K562 (cell line): ENCODE data around the gene AFAP1. TPM values are rescaled to one million over a fixed set of nuclear protein-coding genes. Genes with fewer than 3 reads are reported as not detected.

Experiments used
- ATAC-seq: fragments of 200-7000 bp; cut with Tn5 transposase; 3 replicates; pipeline ENCODE4 v1.9.1; 2020; ENCODE audit warnings: moderate library complexity
- BruUV-seq: library from RNA; stranded (reverse); fragments of 400-500 nt; replicated peaks from 2 replicates; lab custom pipeline; 2021; lab: Mats Ljungman, UMichigan
- CTCF ChIA-PET: fragments of 300-600 bp; formaldehyde crosslinking; extraction: SDS; loops from one replicate; lab custom pipeline; 2021; ENCODE audit warnings: low intra/inter-chr PET ratio; lab: Yijun Ruan, JAX
- POLR2A ChIA-PET: fragments of 300-600, 350-650 bp; sonication (Branson Sonifier 250); formaldehyde crosslinking; extraction: SDS; loops from one replicate; lab custom pipeline; 2021; ENCODE audit warnings: antibody characterized with exemption, inconsistent platforms; lab: Yijun Ruan, JAX
- DNase-seq, 4 experiments: peaks; one replicate each; pipeline versions ENCODE4 v3.0.0 to v3.0.0-alpha.2; 2011 to 2018; ENCODE audit warnings: low spot score in 3 of 4, mixed read lengths in 3 of 4; ENCODE audit errors: extremely low read depth in 1 of 4
- FAIRE-seq: peaks from 2 replicates; lab custom pipeline; 2011; peaks lifted over from hg19 to GRCh38; lab: Jason Lieb, UNC
- H2AFZ ChIP-seq: 2 replicates; pipeline ENCODE4 v1.6.0; 2011; ENCODE audit warnings: low read depth, low read length, control low read depth, inconsistent platforms
- H3K27ac ChIP-seq: fragments of 200-600 bp; 3 replicates; pipeline ENCODE4 v1.8.0; 2011; ENCODE audit warnings: low read depth, mild to moderate bottlenecking, control low read depth, inconsistent platforms, low read length, moderate library complexity, mixed read lengths; ENCODE audit errors: extremely low read depth
- H3K27me3 ChIP-seq, 2 experiments: fragments of 300-600 bp in 1 of 2; 2 replicates in 1 of 2; 3 replicates in 1 of 2; pipeline versions ENCODE4 v1.6.0 to v1.8.0; 2011; ENCODE audit warnings: inconsistent platforms in 2 of 2, low read length in 2 of 2, mild to moderate bottlenecking in 1 of 2, mixed read lengths in 1 of 2, moderate library complexity in 1 of 2; ENCODE audit not compliant: control insufficient read depth in 2 of 2, insufficient read depth in 2 of 2
- H3K36me3 ChIP-seq: fragments of 300-600 bp; 3 replicates; pipeline ENCODE4 v1.8.0; 2011; ENCODE audit warnings: mild to moderate bottlenecking, low read length, inconsistent platforms; ENCODE audit not compliant: control insufficient read depth, insufficient read depth
- H3K4me1 ChIP-seq, 2 experiments: fragments of 200-600 bp in 1 of 2; replicated peaks in 1 of 2; 2 replicates in 1 of 2; 3 replicates in 1 of 2; pipeline versions ENCODE4 v1.5.1 to v1.8.0; 2011; ENCODE audit warnings: inconsistent platforms in 2 of 2, low read length in 2 of 2, mild to moderate bottlenecking in 1 of 2, mixed read lengths in 1 of 2, moderate library complexity in 1 of 2; ENCODE audit not compliant: control insufficient read depth in 2 of 2, insufficient read depth in 2 of 2
- H3K4me2 ChIP-seq: 2 replicates; pipeline ENCODE4 v1.6.1; 2011; ENCODE audit warnings: low read length, control low read depth, inconsistent platforms, mixed read lengths; ENCODE audit not compliant: insufficient read depth
- H3K4me3 ChIP-seq: fragments of 200-600 bp; sonication (generic), shearing (Covaris generic); 2 replicates; pipeline ENCODE4 v1.5.1; 2016; ENCODE audit warnings: control low read depth, inconsistent platforms
- H3K79me2 ChIP-seq: fragments of 200-600 bp; 3 replicates; pipeline ENCODE4 v1.8.0; 2011; ENCODE audit warnings: low read length, inconsistent platforms; ENCODE audit not compliant: control insufficient read depth, insufficient read depth
- H3K9ac ChIP-seq, 2 experiments: 2 replicates each; pipeline versions ENCODE4 v1.6.0 to v1.6.1; 2011; ENCODE audit warnings: low read depth in 2 of 2, low read length in 2 of 2, control low read depth in 1 of 2, inconsistent platforms in 1 of 2, mild to moderate bottlenecking in 1 of 2, mixed read lengths in 1 of 2; ENCODE audit not compliant: insufficient read depth in 1 of 2
- H3K9me1 ChIP-seq: one replicate; pipeline ENCODE4 v1.6.0; 2011; ENCODE audit warnings: inconsistent platforms, mild to moderate bottlenecking, low read length, moderate library complexity; ENCODE audit not compliant: control insufficient read depth, insufficient read depth
- H3K9me3 ChIP-seq: replicated peaks from 2 replicates; pipeline ENCODE4 v1.5.1; 2011; ENCODE audit warnings: low read depth, low read length, inconsistent platforms; ENCODE audit not compliant: control insufficient read depth, insufficient read depth
- H4K20me1 ChIP-seq: replicated peaks from 2 replicates; pipeline ENCODE4 v1.6.1; 2011; ENCODE audit warnings: low read length, inconsistent platforms, mixed read lengths; ENCODE audit not compliant: control insufficient read depth, insufficient read depth
- DNMT1 ChIP-seq: fragments of 450-650 bp; IDR thresholded peaks from 2 replicates; pipeline ENCODE4 v1.6.1; 2016; ENCODE audit warnings: antibody characterized with exemption, mild to moderate bottlenecking
- ESRRB ChIP-seq: fragments of 250-450 bp; sonication (Bioruptor Pico); IDR thresholded peaks from 2 replicates; pipeline ENCODE4 v1.5.0; 2020; ENCODE audit warnings: mild to moderate bottlenecking, moderate library complexity, borderline replicate concordance
- GTF2A2 ChIP-seq: IDR thresholded peaks from 2 replicates; pipeline ENCODE4 v1.6.1; 2016; ENCODE audit warnings: mild to moderate bottlenecking, missing genetic modification characterization, missing compliant biosample characterization
- HLTF ChIP-seq: fragments of 450-650 bp; IDR thresholded peaks from 2 replicates; pipeline ENCODE4 v1.6.1; 2016
- MBD2 ChIP-seq: sonication (generic); IDR thresholded peaks from 2 replicates; pipeline ENCODE4 v1.6.1; 2016; ENCODE audit warnings: low read depth, borderline replicate concordance
- MCM7 ChIP-seq, 2 experiments: fragments of 450-650 bp; IDR thresholded peaks; 2 replicates each; pipeline ENCODE4 v1.6.1; 2016 to 2018
- PRMT5 ChIP-seq: sonication (generic); formaldehyde crosslinking; IDR thresholded peaks from 2 replicates; pipeline ENCODE4 v1.5.0; 2020; ENCODE audit warnings: missing genetic modification reagents
- TARDBP ChIP-seq: fragments of 450-650 bp; IDR thresholded peaks from 2 replicates; pipeline ENCODE4 v1.6.1; 2016
- XRCC3 ChIP-seq: fragments of 450-650 bp; IDR thresholded peaks from 2 replicates; pipeline ENCODE4 v1.6.1; 2017; ENCODE audit warnings: mild to moderate bottlenecking, moderate library complexity
- ZNF134 ChIP-seq: fragments of 250-450 bp; sonication (Bioruptor Pico); conservative IDR thresholded peaks from 2 replicates; pipeline ENCODE4 v1.4.0; 2020
- ZNF785 ChIP-seq: fragments of 250-450 bp; sonication (Bioruptor Pico); IDR thresholded peaks from 2 replicates; pipeline ENCODE4 v1.4.0; 2020; ENCODE audit warnings: mild to moderate bottlenecking
- WGBS: fragments of 100-300 bp; shearing (Covaris generic); methylation state at CpG from one replicate; pipeline ENCODE4 v1.1.6; 2016; ENCODE audit warnings: low coverage, mixed read lengths; ENCODE audit not compliant: insufficient coverage; ENCODE audit errors: missing lambda C conversion rate; 5-methylcytosine and 5-hydroxymethylcytosine counted together
- in situ Hi-C: fragments of 300-500 bp; cut with MboI; formaldehyde crosslinking; loops from 4 replicates; pipeline ENCODE4 v1.15.0; 2018; ENCODE audit warnings: inconsistent platforms, mixed read lengths
- intact Hi-C: fragments of 100-400 bp; cut with micrococcal nuclease; formaldehyde crosslinking; loops from 2 replicates; pipeline ENCODE4 v1.14.2; 2022
- polyA plus RNA-seq, 8 experiments: library from polyadenylated mRNA; depleted of rRNA in 4 of 8; stranded (reverse) in 5 of 8; unstranded in 3 of 8; fragments of >200 nt; fragmentation: Nextera tagmentation in 2 of 8; fragmentation: Illumina TruSeq in 1 of 8; extraction: Ambion mirVana in 2 of 8; extraction: Trizol in 1 of 8; gene quantifications; 2 replicates each; pipeline versions ENCODE4 v1.2.1 to v1.2.3, GENCODE V29; 2011 to 2014; ENCODE audit warnings: inconsistent platforms in 1 of 8, missing spikeins in 1 of 8
- total RNA-seq, 7 experiments: library from RNA; depleted of rRNA in 6 of 7; stranded (reverse); fragments of >200 nt in 6 of 7; fragmentation: Illumina TruSeq in 2 of 7; extraction: Trizol in 2 of 7; gene quantifications; 2 replicates each; pipeline versions ENCODE4 v1.2.1 to v1.2.3, GENCODE V29; 2011 to 2021; ENCODE audit warnings: low replicate concordance in 1 of 7
- TF ChIP-seq, protein P1 (sequence below): fragments of 250-450 bp; sonication (Bioruptor Pico); IDR thresholded peaks from 2 replicates; pipeline ENCODE4 v1.8.0; 2022; ENCODE audit warnings: inconsistent platforms, mild to moderate bottlenecking, moderate library complexity, borderline replicate concordance

AFAP1 gene
- total and polyA plus RNA-seq, 9 of the 15 experiments (the other 6 are each of a cell fraction or from before 2014, with no cell fraction given): 0.07 to 0.42 (median 0.12) TPM; not detected in 1

DNA sequence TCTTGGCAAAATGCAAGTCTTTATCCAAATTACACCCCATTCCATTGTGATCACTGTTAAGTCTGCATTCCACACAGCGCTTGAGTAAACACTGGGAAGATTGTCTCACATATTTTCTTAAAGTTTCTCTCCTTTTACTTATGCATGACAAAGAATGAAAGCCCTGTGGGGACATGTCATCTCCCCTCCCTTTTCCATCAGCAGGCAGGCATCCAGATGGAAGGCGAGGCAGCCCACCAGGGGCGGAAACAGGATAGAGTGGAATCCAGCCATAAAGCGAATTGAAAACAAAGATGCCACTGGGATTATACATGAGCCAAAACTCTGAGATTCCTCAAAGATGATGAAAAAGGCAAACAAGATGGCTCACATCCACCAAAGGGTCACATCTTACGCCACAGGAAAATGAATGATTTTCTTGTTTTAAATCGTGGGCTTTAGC is 78.2 kb downstream of the AFAP1 start:
- Histone ChIP-seq H3K79me2 (no peaks in the 10 kb centered on the region), H3K9me1 (no peaks in the 10 kb centered on the region), H3K4me2 (no peak overlapping the region), H4K20me1 (no peaks in the 10 kb centered on the region), H3K27me3 (peaks cover 14 to 22% of the 10 kb centered on the region in 2 experiments; a peak in 4 of 5 replicates), H3K4me3 (no peak overlapping the region), H3K9me3 (0 out of 2 replicates have a peak, but pooled peaks cover 2% of the 10 kb centered on the region), H3K36me3 (no peaks in the 10 kb centered on the region), H3K27ac (no peak overlapping the region), H2AFZ (no peak overlapping the region), H3K4me1 (no peaks in the 10 kb centered on the region), H3K9ac (no peak overlapping the region)
- ChIA-PET CTCF (no interaction called here), POLR2A (interaction anchor here (0.7 kb wide), 1 partner anchor 8 kb away, joined by 3 read pairs; no protein-coding TSS in a partner anchor)
- TF ChIP-seq XRCC3 (no peak), DNMT1 (no peak), ZNF785 (CRISPR knock-in tag) (no peak), TARDBP (no peak), ESRRB (CRISPR knock-in tag) (no peak), PRMT5 (CRISPR knock-in tag) (no peak), MBD2 (no peak), GTF2A2 (tag) (no peak), MCM7 (IDR thresholded peaks at IDR 0.05) (no peak), HLTF (no peak), ZNF134 (CRISPR knock-in tag) (no peak)
- TF ChIP-seq, protein P1, sequence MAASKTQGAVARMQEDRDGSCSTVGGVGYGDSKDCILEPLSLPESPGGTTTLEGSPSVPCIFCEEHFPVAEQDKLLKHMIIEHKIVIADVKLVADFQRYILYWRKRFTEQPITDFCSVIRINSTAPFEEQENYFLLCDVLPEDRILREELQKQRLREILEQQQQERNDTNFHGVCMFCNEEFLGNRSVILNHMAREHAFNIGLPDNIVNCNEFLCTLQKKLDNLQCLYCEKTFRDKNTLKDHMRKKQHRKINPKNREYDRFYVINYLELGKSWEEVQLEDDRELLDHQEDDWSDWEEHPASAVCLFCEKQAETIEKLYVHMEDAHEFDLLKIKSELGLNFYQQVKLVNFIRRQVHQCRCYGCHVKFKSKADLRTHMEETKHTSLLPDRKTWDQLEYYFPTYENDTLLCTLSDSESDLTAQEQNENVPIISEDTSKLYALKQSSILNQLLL (CRISPR knock-in tag): no peak
- intact Hi-C loops (no loop called here), in situ Hi-C loops (no loop called here)
- BruUV-seq: no TSS peak
- 4% methylated on average over 6 of the region's 6 CpGs for WGBS
- FAIRE-seq: no peak
- DNase-seq: no peak
- ATAC-seq: no peak
